Measurements from ENCODE around the gene MAML3.

DNA sequence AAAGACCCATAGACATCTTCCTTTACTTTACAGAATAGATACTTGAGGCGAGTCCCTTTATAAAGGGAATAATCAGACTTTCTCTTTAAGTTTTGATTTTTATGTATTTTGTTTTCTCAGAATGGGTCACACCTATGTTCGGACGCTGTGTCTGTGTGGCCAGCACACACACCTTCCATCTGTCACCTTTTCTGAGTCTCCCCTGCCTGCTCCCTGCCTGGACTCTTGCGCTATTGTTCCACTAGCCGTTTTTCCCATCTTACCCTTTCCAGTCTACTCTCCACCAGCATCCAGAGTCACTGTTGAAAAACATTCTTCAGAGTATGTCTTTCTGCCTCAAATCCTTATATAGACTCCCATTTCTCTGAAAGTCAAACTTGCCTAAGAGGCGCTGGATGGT is 236.1 kb downstream of the MAML3 start:
- TF ChIP-seq CTCF (IDR thresholded peaks at IDR 0.05; ENCODE audit: low read length): no peak
- no peak for TF ChIP-seq EZH2 (IDR thresholded peaks at IDR 0.05; ENCODE audit: borderline replicate concordance, low read length)
